Caki2 (cell line): ENCODE measurements around the gene PPARD. TPM values are rescaled to one million over a fixed set of nuclear protein-coding genes. Genes with fewer than 3 reads are reported as not detected.
A peak's percentile ranks its signal among the peaks of the same experiment; 100 is the strongest.
"Not testable (repeated sequence)": the region's sequence is repeated elsewhere in the genome, so short reads cannot be mapped to it uniquely, and the experiment has no call there.

ENCODE experiments used
- DNase-seq: peaks from one replicate; pipeline ENCODE4 v3.0.0-alpha.2; 2015; ENCODE audit warnings: low read depth
- in situ Hi-C: cut with HindIII; loops from 2 replicates; pipeline ENCODE4 v1.10.0; 2016; ENCODE audit warnings: low sequenced_read_pairs, low pct_unique_long_range_greater_than_20kb, mixed read lengths
- total RNA-seq: library from RNA; depleted of rRNA; stranded (reverse); fragments of >200 nt; shearing (Covaris generic); gene quantifications from 2 replicates; pipeline ENCODE4 v1.2.3, GENCODE V29; 2014; ENCODE audit warnings: low replicate concordance

Gene PPARD
- total RNA-seq, 1 experiment from 2014 or later: 2.8 TPM

DNA sequence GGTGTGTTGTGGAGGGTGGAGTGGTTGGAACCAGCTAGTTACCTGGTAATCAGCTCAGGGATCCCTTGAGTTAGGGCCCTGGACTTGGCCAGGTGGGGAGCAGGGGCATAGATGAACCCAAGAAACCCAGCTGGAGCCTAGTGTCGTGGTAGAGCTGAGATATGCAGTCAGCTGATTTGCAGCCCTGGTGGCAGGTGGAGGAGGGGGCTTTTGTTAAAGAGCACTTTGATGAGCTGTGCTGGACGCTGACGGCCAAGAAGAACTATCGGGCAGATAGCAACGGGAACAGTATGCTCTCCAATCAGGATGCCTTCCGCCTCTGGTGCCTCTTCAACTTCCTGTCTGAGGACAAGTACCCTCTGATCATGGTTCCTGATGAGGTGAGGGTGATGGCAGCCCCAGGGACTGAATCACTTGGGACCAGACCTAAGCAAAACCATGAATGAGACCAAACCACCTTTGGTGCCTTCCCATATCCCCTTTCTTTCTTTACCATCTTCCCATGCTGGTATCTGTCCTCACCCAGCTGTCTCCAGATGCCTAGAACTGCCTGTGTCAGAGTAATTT is 32.0 kb upstream of the PPARD start:
- DNase-seq: no peak
- in situ Hi-C loops: no loop called here

DNA sequence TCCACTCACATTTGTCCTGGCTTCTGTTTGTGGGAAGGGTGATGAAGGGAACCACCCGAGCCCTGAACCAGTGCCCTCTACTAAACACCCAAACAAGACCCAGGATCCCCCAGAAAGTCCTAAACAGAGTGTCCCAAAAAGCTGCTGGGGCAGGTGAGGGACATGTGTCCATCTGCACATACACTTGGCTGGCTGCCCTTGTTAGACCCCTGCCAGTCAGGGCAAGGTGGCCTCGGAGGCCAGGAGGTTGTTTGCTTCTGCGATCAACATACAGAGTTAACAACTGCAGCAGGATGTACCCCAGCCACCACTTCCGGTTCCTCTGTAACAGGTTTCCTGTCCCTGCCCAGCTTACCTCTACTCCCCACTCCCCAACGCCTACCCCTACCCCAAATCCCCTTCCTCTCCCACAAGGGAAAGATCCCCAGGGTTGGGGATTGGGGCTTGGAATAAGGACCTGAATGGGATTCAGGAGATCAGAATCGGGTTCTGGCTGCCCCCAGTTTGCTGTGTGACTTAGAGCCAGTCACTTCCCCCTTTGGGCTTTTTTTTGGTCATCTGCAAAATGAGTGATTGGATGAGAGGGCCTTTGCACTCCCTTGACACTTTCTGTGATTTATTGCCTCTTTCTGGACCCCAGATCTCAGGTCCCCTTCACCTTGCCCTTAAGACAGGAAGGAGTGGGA is 30.8 kb upstream of the PPARD start:
- DNase-seq: no peak
- in situ Hi-C loops: no loop called here

DNA sequence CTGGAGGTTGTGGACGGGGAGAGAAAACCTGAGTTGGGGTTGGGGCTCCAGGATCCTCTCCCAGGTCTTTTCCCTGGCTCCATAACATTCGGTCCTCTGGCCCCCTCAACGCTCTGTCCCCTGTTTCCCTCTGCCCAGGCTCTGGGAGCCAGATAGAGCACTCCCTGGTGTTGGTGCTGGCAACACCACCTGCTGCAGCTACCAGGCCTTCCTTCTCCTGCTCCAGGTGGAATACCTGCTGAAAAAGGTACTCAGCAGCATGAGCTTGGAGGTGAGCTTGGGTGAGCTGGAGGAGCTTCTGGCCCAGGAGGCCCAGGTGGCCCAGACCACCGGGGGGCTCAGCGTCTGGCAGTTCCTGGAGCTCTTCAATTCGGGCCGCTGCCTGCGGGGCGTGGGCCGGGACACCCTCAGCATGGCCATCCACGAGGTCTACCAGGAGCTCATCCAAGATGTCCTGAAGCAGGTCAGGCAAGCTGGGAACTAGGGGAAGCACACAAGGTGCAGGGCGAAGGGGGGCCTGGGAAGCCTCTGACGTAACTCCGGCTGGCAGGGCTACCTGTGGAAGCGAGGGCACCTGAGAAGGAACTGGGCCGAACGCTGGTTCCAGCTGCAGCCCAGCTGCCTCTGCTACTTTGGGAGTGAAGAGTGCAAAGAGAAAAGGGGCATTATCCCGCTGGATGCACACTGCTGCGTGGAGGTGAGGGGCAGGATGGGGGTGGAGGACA is 30.1 kb upstream of the PPARD start:
- in situ Hi-C loops: no loop called here
- DNase-seq: no peak

DNA sequence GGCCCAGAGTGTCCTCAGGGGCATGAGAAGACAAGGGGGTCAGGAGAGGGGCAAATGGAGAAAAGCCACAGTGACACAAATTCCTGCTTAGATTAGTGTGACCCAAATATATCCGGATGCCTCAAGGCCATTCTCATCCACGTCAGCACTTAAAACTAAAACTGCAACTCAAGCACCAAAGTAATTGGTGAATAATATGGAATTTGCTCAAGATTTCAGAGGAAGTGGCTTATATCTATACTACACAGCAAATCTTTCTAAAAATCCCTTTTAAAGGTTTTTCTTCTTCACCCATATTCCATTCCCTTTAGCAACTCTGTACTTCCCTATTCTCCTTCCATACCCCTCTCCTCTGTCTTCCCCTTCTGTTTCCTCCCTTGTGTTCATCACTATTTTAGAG is 29.6 kb upstream of the PPARD start:
- DNase-seq: no peak
- in situ Hi-C loops: no loop called here

DNA sequence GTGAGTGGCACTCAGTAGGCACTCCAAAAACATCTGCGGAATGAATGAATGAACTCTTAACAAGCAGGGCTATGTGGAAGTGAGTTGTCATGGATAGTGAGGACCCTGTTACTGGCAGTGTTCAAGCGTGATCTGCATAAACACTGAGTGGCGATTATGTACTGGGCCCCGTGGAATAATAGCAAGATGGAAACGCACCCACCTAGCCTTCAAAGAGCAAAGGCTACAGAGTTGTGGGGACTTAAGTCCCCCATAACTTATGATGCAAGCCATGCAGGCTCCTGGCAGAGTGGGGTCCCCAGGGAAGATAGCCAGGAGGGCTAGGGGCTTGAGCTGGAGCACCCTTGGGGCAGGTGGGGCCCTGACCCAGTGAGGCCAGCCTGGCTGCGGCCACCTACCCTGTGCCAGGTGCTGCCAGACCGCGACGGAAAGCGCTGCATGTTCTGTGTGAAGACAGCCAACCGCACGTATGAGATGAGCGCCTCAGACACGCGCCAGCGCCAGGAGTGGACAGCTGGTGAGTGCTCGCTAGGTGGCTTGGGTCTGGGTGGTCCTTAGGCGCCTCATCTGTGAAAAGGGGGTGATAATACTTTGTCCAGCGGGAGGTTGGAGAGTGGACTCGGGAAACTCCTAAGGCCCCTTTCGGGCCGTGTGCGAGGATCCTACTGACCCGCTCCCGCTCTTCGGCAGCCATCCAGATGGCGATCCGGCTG is 24.7 kb upstream of the PPARD start:
- in situ Hi-C loops: no loop called here
- DNase-seq: no peak

DNA sequence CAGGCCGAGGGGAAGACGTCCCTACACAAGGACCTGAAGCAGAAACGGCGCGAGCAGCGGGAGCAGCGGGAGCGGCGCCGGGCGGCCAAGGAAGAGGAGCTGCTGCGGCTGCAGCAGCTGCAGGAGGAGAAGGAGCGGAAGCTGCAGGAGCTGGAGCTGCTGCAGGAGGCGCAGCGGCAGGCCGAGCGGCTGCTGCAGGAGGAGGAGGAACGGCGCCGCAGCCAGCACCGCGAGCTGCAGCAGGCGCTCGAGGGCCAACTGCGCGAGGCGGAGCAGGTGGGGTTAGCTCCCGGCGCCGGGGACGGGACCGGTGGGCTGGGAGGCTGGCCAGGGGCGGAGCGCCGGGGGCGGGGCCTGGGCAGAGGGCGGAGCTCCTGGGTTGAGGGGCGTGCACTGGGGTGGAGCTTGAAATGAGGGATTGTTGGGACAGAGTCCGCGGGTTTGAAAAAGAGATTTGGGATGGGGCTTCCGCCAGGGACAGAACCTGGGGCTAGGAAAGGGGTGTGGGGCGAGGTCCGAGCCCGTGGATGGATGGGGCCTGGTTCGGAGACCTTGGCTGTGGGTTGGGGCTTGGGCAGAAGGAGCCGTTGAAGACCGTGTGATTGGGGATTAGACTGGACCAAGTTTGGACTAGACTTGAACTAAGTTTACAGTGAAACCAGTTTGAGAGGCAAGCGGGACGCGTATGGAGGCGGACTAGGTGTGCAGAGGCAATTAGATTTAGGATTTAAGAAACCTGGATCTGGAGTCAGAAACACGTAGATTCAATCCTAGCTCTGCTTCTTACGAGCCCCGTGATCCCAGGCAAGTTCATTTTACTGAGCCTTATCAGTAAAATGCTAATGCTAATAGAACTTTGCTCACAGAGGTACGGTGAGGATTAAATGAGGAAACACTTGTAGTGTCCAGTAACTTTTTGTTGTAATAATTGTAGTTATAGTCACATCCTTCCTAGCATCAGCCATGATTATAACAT is 23.9 kb upstream of the PPARD start:
- in situ Hi-C loops: no loop called here
- peak; percentile 86 for DNase-seq

DNA sequence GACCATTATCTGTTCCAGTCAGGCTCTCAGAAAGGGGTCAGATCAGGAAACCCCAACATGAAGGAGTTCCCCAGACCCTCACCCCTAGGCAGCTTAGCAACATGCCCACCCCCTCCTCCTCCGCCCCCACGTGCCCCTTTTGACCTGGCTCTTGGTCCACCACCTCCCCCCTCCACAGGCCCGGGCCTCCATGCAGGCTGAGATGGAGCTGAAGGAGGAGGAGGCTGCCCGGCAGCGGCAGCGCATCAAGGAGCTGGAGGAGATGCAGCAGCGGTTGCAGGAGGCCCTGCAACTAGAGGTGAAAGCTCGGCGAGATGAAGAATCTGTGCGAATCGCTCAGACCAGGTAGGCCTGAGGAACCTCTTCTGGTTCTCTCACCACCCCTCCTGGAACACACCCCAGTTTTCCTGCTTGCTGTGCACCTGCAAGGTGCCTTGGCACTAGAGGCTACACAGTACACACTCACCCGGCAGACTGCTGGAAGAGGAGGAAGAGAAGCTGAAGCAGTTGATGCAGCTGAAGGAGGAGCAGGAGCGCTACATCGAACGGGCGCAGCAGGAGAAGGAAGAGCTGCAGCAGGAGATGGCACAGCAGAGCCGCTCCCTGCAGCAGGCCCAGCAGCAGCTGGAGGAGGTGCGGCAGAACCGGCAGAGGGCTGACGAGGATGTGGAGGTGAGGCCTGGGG is 22.9 kb upstream of the PPARD start:
- no peak for DNase-seq
- in situ Hi-C loops: no loop called here

DNA sequence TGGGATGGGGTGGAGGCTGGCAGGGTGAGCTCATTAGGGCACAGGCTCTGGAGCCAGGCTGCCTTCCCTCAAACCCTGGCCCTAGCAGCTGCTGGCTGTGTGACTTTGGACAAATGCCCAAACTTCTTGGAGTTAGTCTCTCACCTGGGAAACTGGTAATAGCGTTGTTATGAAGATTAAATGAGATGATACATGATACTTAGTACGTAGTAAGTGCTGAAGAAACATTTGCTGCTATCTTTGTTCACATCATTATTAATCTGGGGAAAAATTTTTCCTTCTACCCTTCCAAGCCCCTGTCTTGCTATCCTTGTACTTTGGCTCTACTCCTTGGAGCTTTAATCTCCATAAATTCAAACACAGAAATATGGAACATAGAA is 22.3 kb upstream of the PPARD start:
- no peak for DNase-seq
- in situ Hi-C loops: no loop called here

DNA sequence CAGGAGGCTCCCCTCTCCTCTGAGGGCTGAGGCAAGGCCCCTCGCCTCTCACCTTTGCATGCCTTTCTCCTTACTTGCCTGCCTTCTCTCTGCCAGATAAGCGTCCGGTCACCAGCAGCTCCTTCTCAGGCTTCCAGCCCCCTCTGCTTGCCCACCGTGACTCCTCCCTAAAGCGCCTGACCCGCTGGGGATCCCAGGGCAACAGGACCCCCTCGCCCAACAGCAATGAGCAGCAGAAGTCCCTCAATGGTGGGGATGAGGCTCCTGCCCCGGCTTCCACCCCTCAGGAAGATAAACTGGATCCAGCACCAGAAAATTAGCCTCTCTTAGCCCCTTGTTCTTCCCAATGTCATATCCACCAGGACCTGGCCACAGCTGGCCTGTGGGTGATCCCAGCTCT is 21.3 kb upstream of the PPARD start:
- no peak for DNase-seq
- in situ Hi-C loops: no loop called here

DNA sequence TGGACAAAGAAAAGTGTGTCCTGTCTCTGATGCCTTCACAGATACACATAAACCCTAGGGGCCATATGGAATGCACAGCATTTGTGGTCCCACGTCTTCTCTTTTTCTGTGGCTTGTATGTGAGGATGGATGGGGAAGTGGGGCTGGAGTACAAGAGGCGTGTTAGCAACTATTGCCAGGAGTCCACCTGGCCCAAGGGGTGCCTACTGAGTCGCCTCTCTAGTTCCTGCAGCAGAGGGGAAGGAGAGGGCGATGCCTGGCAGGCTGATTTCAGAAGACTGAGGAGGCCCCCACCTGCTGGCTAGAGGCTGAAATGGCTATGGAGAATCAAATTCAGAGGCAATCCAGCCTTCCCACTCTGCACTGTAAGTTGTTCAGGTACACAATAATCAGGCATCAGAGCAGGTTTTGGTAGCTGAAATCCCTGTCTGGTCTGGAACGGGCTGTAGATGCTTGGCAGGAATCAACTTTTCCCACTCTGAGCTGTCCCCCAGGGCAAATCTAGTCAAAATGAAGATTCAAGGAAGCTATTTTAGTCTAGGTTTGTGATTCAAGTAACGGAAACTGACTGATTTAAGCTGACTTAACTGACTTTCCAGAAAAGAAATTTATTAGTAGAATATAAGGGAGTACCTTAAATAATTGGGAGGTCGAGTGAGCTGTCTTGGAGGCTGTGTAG is 14.9 kb upstream of the PPARD start:
- in situ Hi-C loops: no loop called here
- no peak for DNase-seq

DNA sequence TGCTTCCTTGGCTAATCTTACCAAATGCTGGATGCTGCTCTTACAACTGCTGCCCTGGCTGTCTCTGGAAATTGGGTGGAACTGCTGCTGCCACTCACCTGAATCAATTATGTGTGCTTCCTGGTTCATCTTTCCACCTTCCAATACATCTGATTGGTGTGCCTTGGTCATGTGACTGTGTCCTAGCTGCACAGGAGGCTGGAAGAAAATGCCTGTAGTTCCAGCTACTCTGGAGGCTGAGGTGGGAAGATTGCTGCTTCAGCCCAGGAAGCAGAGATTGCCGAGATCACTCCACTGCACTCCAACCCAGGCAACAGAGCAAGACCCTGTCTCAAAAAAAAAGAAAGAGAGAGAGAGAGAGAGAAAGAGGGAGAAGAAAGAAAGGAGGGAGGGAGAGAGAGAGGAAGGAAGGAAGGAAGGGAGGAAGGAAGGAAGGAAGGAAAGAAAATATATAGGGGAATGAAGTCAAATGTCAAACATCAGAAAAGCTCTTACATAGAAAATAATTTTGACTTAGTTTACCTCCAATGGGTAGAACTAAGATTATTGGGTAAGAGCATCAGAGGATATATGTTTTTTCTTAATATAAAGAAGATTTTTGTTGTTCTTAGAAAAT is 14.1 kb upstream of the PPARD start:
- in situ Hi-C loops: no loop called here
- DNase-seq: no peak

DNA sequence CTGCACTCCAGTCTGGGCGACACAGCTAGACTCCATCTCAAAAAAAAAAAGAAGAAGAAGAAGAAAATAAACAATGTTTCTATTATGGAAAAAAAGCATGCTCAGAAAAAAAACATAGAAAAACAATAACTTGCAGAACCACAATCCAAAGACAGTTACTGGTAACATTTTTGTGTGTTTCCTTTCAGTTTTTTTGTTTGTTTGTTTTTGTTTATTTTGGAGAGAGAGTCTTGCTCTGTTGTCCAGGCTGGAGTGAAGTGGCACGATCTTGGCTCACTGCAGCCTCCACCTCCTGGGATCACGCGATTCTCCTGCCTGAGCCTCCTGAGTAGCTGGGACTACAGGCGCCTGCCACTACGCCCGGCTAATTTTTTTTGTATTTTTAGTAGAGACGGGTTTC is 13.4 kb upstream of the PPARD start:
- in situ Hi-C loops, DNase-seq: not testable (repeated sequence)

DNA sequence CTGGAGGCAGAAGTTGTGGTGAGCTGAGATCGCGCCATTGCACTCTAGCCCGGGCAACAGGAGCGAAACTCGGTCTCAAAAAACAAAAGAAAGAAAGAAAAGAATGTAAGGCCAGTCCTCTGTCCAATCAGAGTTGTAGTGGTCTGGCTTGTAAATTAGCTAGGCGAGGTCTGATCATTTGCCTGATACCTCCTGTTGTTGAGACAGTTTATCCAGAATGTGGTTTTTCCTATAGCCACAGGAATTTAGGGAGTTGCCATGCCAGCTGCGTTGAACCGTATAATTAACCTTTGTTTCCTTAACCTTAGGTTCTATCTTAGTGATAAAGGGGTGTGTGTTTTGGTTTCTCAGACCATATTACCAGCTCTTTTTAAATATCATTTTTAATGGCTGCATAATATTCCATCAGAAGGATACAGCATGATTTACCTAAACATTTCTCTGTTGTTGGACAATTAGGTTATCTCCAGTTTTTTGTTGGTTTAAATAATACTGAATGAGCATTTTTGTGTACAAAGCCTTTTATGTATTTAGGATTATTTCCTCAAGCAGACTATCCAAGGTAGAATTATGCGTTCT is 11.7 kb upstream of the PPARD start:
- peak; percentile 48 for DNase-seq
- in situ Hi-C loops: no loop called here

DNA sequence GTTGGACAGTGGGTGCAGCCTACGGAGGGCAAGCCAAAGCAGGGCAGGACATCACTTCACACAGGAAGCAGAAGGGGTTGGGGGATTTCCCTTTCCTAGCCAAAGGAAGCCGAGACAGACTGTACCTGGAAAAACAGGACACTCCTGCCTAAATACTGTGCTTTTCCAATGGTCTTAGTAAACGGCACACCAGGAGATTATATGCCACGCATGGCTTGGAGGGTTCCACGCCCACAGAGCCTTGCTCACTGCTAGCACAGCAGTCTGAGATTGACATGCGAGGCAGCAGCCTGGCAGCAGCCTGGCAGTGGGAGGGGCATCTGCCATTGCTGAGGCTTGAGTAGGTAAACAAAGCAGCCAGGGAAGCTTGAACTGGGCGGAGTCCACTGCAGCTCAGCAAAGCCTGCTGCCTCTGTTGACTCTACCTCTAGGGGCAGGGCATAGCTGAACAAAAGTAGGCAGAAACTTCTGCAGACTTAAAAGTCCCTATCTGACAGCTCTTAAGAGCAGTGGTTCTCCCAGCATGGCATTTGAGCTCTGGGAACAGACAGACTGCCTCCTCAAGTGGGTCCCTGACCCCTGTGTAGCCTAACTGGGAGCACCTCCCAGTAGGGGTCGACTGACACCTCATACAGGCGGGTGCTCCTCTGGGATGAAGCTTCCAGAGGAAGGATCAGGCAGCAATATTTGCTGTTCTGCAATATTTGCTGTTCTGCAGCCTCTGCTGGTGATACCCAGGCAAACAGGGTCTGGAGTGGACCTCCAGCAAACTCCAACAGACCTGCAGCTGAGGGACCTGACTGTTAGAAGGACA is 10.1 kb upstream of the PPARD start:
- in situ Hi-C loops: not testable (repeated sequence)

DNA sequence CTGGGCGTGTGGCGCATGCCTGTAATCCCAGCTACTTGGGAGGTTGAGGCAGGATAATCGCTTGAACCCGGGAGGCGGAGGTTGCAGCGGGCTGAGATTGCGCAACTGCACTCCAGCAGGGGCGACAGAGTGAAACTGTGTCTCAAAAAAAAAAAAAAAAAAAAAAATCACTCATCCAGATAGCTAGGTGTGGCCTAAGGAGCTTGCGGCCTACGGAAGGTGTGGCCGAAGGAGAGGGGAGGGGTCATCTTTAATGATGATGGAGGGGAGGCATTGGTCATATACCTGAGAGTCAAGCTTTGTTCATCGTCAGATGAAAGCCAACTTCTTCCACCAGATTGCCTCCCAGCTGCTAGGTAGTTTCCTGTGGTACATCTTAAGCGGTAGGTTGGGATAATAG is 801 bp upstream of the PPARD start:
- in situ Hi-C loops: no loop called here
- peak; percentile 61 for DNase-seq

More for the DNA sequence above, 10.1 kb upstream of the PPARD start:
- DNase-seq: peak; percentile 83
